Measurements from ENCODE around the gene PIGK. TPM values are rescaled to one million over a fixed set of nuclear protein-coding genes. Genes with fewer than 3 reads are reported as not detected.

The PIGK gene
- total RNA-seq, 6 donors from 2014 or later: 10.2 to 30.6 (median 17.5) TPM

DNA sequence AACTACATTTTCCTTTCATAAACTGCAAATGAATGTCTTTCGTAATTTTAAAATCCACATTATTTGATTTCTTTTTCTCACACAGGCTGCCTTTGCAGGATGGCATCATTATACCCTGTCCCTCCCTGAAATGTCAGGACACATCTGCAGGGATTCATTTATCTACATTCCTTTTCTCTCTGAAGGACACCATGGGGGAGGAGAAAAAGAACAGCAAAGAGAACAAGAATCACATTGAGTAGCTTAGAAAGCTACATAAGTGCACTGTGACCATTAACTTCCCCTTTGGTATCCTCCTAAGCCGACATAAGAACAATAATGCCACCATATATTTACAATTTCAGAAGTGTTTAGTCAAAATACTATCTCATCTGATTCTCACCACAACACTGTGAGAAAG, 129.5 kb downstream of the PIGK start:
- WGBS, 2 donors: 55 to 74% methylated on average over 2 of the region's 2 CpGs
- H3K27ac ChIP-seq: no peak overlapping the region
- no peaks in the 10 kb centered on the region for H3K4me1 ChIP-seq
- no peak for TF ChIP-seq POLR2A (IDR thresholded peaks at IDR 0.05)
- TF ChIP-seq POLR2AphosphoS5 (IDR thresholded peaks at IDR 0.05): no peak
- TF ChIP-seq, protein P1, sequence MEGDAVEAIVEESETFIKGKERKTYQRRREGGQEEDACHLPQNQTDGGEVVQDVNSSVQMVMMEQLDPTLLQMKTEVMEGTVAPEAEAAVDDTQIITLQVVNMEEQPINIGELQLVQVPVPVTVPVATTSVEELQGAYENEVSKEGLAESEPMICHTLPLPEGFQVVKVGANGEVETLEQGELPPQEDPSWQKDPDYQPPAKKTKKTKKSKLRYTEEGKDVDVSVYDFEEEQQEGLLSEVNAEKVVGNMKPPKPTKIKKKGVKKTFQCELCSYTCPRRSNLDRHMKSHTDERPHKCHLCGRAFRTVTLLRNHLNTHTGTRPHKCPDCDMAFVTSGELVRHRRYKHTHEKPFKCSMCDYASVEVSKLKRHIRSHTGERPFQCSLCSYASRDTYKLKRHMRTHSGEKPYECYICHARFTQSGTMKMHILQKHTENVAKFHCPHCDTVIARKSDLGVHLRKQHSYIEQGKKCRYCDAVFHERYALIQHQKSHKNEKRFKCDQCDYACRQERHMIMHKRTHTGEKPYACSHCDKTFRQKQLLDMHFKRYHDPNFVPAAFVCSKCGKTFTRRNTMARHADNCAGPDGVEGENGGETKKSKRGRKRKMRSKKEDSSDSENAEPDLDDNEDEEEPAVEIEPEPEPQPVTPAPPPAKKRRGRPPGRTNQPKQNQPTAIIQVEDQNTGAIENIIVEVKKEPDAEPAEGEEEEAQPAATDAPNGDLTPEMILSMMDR (IDR thresholded peaks at IDR 0.05): no peak
- no peak for TF ChIP-seq EP300 (IDR thresholded peaks at IDR 0.05)
- H3K36me3 ChIP-seq: no peaks in the 10 kb centered on the region
- no peak for DNase-seq
- H3K4me3 ChIP-seq: no peak overlapping the region
- no peak for ATAC-seq (ENCODE audit: low FRiP score in 2 of 2)
- H3K9me3 ChIP-seq: no peaks in the 10 kb centered on the region
- H3K27me3 ChIP-seq: no peaks in the 10 kb centered on the region

- H3K36me3 ChIP-seq: no peaks in the 10 kb centered on the region
- H3K9me3 ChIP-seq: no peaks in the 10 kb centered on the region
- H3K4me1 ChIP-seq: no peaks in the 10 kb centered on the region
- DNase-seq (no peak), ATAC-seq (ENCODE audit: low FRiP score in 2 of 2) (no peak)
- H3K4me3 ChIP-seq: no peak overlapping the region
- no peak overlapping the region for H3K27ac ChIP-seq
- 90 to 95% methylated on average over 1 of the region's 1 CpG for WGBS, 2 donors
- TF ChIP-seq, protein P1 (IDR thresholded peaks at IDR 0.05): no peak
- TF ChIP-seq POLR2AphosphoS5 (IDR thresholded peaks at IDR 0.05): no peak
- TF ChIP-seq EP300 (IDR thresholded peaks at IDR 0.05): no peak
- TF ChIP-seq POLR2A (IDR thresholded peaks at IDR 0.05): no peak
- H3K27me3 ChIP-seq: no peaks in the 10 kb centered on the region
Observed at GRCh38 chr1:77085109-77085508, 134.1 kb downstream of the PIGK start.

GRCh38 chr1:77084457-77084856, 134.8 kb downstream of the PIGK start:
- DNase-seq (no peak), ATAC-seq (ENCODE audit: low FRiP score in 2 of 2) (no peak)
- Histone ChIP-seq H3K36me3 (no peaks in the 10 kb centered on the region), H3K4me1 (no peaks in the 10 kb centered on the region), H3K9me3 (no peaks in the 10 kb centered on the region), H3K4me3 (no peak overlapping the region), H3K27me3 (no peaks in the 10 kb centered on the region), H3K27ac (no peak overlapping the region)
- TF ChIP-seq, protein P1 (IDR thresholded peaks at IDR 0.05): no peak
- TF ChIP-seq POLR2A (IDR thresholded peaks at IDR 0.05) (no peak), EP300 (IDR thresholded peaks at IDR 0.05) (no peak)
- WGBS, 2 donors: 80 to 91% methylated on average over 2 of the region's 2 CpGs

DNA sequence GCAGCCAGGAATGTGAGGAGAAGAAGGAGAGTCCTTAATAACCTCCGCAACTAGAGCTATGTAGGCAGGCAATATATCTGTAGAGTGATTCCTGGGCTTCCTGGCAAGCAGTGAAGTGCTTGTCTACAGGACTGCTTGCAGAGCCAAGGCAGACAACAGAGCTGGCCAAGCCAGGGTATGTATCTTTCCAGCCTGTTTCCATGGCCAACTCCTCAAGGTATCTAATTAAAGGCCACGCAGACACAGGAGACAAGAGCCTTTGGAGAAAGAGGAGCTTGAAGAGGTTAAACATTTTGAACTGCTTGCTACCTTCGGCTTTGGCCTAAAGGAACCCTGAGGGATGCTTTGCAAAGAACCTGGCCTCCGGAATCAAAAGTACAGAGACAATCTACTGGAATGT, 137.4 kb downstream of the PIGK start:
- no peaks in the 10 kb centered on the region for H3K4me1 ChIP-seq
- 64 to 83% methylated on average over 4 of the region's 4 CpGs for WGBS, 2 donors
- H3K4me3 ChIP-seq: no peak overlapping the region
- H3K27ac ChIP-seq: no peak overlapping the region
- ATAC-seq (ENCODE audit: low FRiP score in 2 of 2) (peak in 1 of 2 donors; percentile 22), DNase-seq (no peak)
- no peaks in the 10 kb centered on the region for H3K36me3 ChIP-seq
- TF ChIP-seq POLR2A (IDR thresholded peaks at IDR 0.05) (no peak), POLR2AphosphoS5 (IDR thresholded peaks at IDR 0.05) (no peak)
- TF ChIP-seq, protein P1 (IDR thresholded peaks at IDR 0.05): no peak
- no peaks in the 10 kb centered on the region for H3K27me3 ChIP-seq
- no peaks in the 10 kb centered on the region for H3K9me3 ChIP-seq

DNA sequence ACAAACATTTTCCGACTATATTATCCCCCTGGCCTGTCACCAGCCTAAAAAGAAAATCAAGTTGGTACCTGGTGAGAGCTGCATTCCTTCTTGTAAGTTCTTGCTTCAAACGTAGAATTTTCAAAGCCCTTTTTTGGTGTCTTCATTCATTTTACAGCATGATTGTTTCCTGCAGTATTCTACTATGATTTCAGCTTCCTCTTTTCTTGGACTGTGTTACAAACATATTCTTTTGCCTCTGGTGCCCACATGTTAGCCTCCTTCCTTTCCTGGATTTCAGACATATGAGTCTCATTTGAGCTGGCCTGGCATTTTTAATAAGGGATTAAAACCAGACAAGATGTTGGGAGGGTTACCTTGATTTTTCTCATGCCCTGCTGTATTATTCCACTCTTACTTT, 142.5 kb downstream of the PIGK start:
- Histone ChIP-seq H3K9me3 (no peaks in the 10 kb centered on the region), H3K36me3 (no peaks in the 10 kb centered on the region), H3K27me3 (no peaks in the 10 kb centered on the region), H3K4me3 (no peak overlapping the region), H3K4me1 (no peaks in the 10 kb centered on the region), H3K27ac (no peak overlapping the region)
- TF ChIP-seq POLR2AphosphoS5 (IDR thresholded peaks at IDR 0.05): no peak
- TF ChIP-seq EP300 (IDR thresholded peaks at IDR 0.05): no peak
- no peak for TF ChIP-seq POLR2A (IDR thresholded peaks at IDR 0.05)
- TF ChIP-seq, protein P1 (IDR thresholded peaks at IDR 0.05): no peak
- 73 to 75% methylated on average over 2 of the region's 2 CpGs for WGBS, 2 donors
- DNase-seq (no peak), ATAC-seq (ENCODE audit: low FRiP score in 2 of 2) (no peak)
